KG1 (cell line): Measurements from ENCODE around the gene SETD1A.

Experiments used
- DNase-seq: peaks from one replicate; lab custom pipeline; 2025; lab: John Stamatoyannopoulos, UW

SETD1A gene

GRCh38 chr16:30982548-30983288, 25.2 kb downstream of the SETD1A start:
- DNase-seq, result no peak

- no peak for DNase-seq
Measured at GRCh38 chr16:30983289-30983889, 25.8 kb downstream of the SETD1A start.

GRCh38 chr16:30983898-30984610, 26.5 kb downstream of the SETD1A start:
- DNase-seq, result no peak

GRCh38 chr16:30984669-30985400, 27.3 kb downstream of the SETD1A start, which contains the start of gene HSD3B7:
TSS of gene HSD3B7 (plus strand) at chr16:30985207. CDS start at chr16:30985659, 452 bp downstream.
- DNase-seq, result no peak

GRCh38 chr16:30985401-30986128, 28.0 kb downstream of the SETD1A start:
- DNase-seq, result no peak

GRCh38 chr16:30986129-30986991, 28.8 kb downstream of the SETD1A start:
- no peak for DNase-seq

GRCh38 chr16:30987581-30988190, 30.1 kb downstream of the SETD1A start:
- DNase-seq, result no peak

- no peak for DNase-seq
Measured at GRCh38 chr16:30989469-30990047, 32.0 kb downstream of the SETD1A start.

- DNase-seq, result no peak
Measured at GRCh38 chr16:30990105-30990504, 32.6 kb downstream of the SETD1A start.

- DNase-seq, result no peak
Measured at GRCh38 chr16:30991052-30991451, 33.5 kb downstream of the SETD1A start.

- no peak for DNase-seq
Measured at GRCh38 chr16:30992276-30992780, 34.8 kb downstream of the SETD1A start.

GRCh38 chr16:30992931-30993816, 35.6 kb downstream of the SETD1A start:
- no peak for DNase-seq

- no peak for DNase-seq
Measured at GRCh38 chr16:30995927-30996323, 38.4 kb downstream of the SETD1A start.

- no peak for DNase-seq
Measured at GRCh38 chr16:30996324-30996984, 38.9 kb downstream of the SETD1A start.

GRCh38 chr16:30996985-30997724, 39.6 kb downstream of the SETD1A start:
- no peak for DNase-seq

GRCh38 chr16:30997725-30998711, 40.5 kb downstream of the SETD1A start:
- DNase-seq, result no peak
